ENCODE results near the gene NDUFAF2.
"Not testable (repeated sequence)": the region's sequence is repeated elsewhere in the genome, so short reads cannot be mapped to it uniquely, and the experiment has no call there.

NDUFAF2 gene

GRCh38 chr5:61047346-61047745 lies 102.3 kb downstream of the NDUFAF2 start:
- DNase-seq (ENCODE audit: low read depth in 1 of 2, low spot score in 1 of 2), result no peak

- DNase-seq (ENCODE audit: low read depth in 1 of 2, low spot score in 1 of 2), result no peak
These were observed 103.5 kb downstream of the NDUFAF2 start for GRCh38 chr5:61048534-61048933.

GRCh38 chr5:61050292-61050691 lies 105.3 kb downstream of the NDUFAF2 start:
- no peak for DNase-seq (ENCODE audit: low read depth in 1 of 2, low spot score in 1 of 2)

- DNase-seq (ENCODE audit: low read depth in 1 of 2, low spot score in 1 of 2), result no peak
These were observed 106.3 kb downstream of the NDUFAF2 start for GRCh38 chr5:61051267-61051666.

GRCh38 chr5:61052882-61053281 lies 107.9 kb downstream of the NDUFAF2 start:
- DNase-seq (ENCODE audit: low read depth in 1 of 2, low spot score in 1 of 2), result no peak

- DNase-seq (ENCODE audit: low read depth in 1 of 2, low spot score in 1 of 2), result no peak
These were observed 108.9 kb downstream of the NDUFAF2 start for GRCh38 chr5:61053937-61054336.

- DNase-seq (ENCODE audit: low read depth in 1 of 2, low spot score in 1 of 2), result no peak
These were observed 110.5 kb downstream of the NDUFAF2 start for GRCh38 chr5:61055434-61056006.

GRCh38 chr5:61059499-61059898 lies 114.5 kb downstream of the NDUFAF2 start:
- DNase-seq (ENCODE audit: low read depth in 1 of 2, low spot score in 1 of 2), result no peak

GRCh38 chr5:61069150-61069549 lies 124.1 kb downstream of the NDUFAF2 start:
- DNase-seq (ENCODE audit: low read depth in 1 of 2, low spot score in 1 of 2), result no peak

- no peak for DNase-seq (ENCODE audit: low read depth in 1 of 2, low spot score in 1 of 2)
These were observed 126.5 kb downstream of the NDUFAF2 start for GRCh38 chr5:61071526-61071925.

- DNase-seq (ENCODE audit: low read depth in 1 of 2, low spot score in 1 of 2), result no peak
These were observed 131.6 kb downstream of the NDUFAF2 start for GRCh38 chr5:61076626-61077025.

- DNase-seq (ENCODE audit: low read depth in 1 of 2, low spot score in 1 of 2), result no peak
These were observed 136.7 kb downstream of the NDUFAF2 start for GRCh38 chr5:61081741-61082140.

- no peak for DNase-seq (ENCODE audit: low read depth in 1 of 2, low spot score in 1 of 2)
These were observed 137.7 kb downstream of the NDUFAF2 start for GRCh38 chr5:61082516-61083280.

GRCh38 chr5:61084658-61085057 lies 139.7 kb downstream of the NDUFAF2 start:
- DNase-seq (ENCODE audit: low read depth in 1 of 2, low spot score in 1 of 2), result no peak

- no peak for DNase-seq (ENCODE audit: low read depth in 1 of 2, low spot score in 1 of 2)
These were observed 140.9 kb downstream of the NDUFAF2 start for GRCh38 chr5:61085885-61086284.

GRCh38 chr5:61087921-61088320 lies 142.9 kb downstream of the NDUFAF2 start:
- no peak for DNase-seq (ENCODE audit: low read depth in 1 of 2, low spot score in 1 of 2)

GRCh38 chr5:61089351-61089750 lies 144.3 kb downstream of the NDUFAF2 start:
- no peak for DNase-seq (ENCODE audit: low read depth in 1 of 2, low spot score in 1 of 2)

GRCh38 chr5:61093046-61093771 lies 148.2 kb downstream of the NDUFAF2 start:
- not testable (repeated sequence) for DNase-seq (ENCODE audit: low read depth in 1 of 2, low spot score in 1 of 2)

- no peak for DNase-seq (ENCODE audit: low read depth in 1 of 2, low spot score in 1 of 2)
These were observed 152.5 kb downstream of the NDUFAF2 start for GRCh38 chr5:61097465-61097864.

- no peak for DNase-seq (ENCODE audit: low read depth in 1 of 2, low spot score in 1 of 2)
These were observed 153.4 kb downstream of the NDUFAF2 start for GRCh38 chr5:61098251-61098995.

- DNase-seq (ENCODE audit: low read depth in 1 of 2, low spot score in 1 of 2), result no peak
These were observed 155.4 kb downstream of the NDUFAF2 start for GRCh38 chr5:61100437-61100836.

GRCh38 chr5:61114441-61114840 lies 169.4 kb downstream of the NDUFAF2 start:
- DNase-seq (ENCODE audit: low read depth in 1 of 2, low spot score in 1 of 2), result no peak
